Left hindlimb (tissue), 1 donor: ENCODE measurements around the gene TMEM131L.

Experiments used
- DNase-seq: peaks from one replicate; pipeline ENCODE4 v3.0.0-alpha.2; 2018

TMEM131L gene

GRCh38 chr4:153669838-153670237 is 203.7 kb downstream of the TMEM131L start:
- no peak for DNase-seq

GRCh38 chr4:153676486-153676885 is 210.3 kb downstream of the TMEM131L start:
- no peak for DNase-seq

- DNase-seq = no peak
Measured at GRCh38 chr4:153676984-153677383, 210.8 kb downstream of the TMEM131L start.

- no peak for DNase-seq
Measured at GRCh38 chr4:153679486-153679885, 213.3 kb downstream of the TMEM131L start.

GRCh38 chr4:153683763-153684181 is 217.6 kb downstream of the TMEM131L start:
- DNase-seq = no peak

- DNase-seq = peak; percentile 72
Measured at GRCh38 chr4:153684182-153684970, 218.2 kb downstream of the TMEM131L start, which contains the start of gene TLR2. TSS of gene TLR2 (plus strand) at chr4:153684280. CDS start at chr4:153702908, 18,628 bp downstream.

GRCh38 chr4:153684971-153685371 is 218.8 kb downstream of the TMEM131L start:
- no peak for DNase-seq
